HG02840 (cell line): Measurements from ENCODE around the gene PRDM16.

ENCODE experiments used
- ATAC-seq: cut with Tn5 transposase; IDR thresholded peaks from one replicate; pipeline ENCODE4 v1.9.1; 2021; ENCODE audit warnings: mild to moderate bottlenecking, moderate library complexity, moderate number of reproducible peaks; ENCODE audit not compliant: unreplicated experiment, low FRiP score

The PRDM16 gene

DNA sequence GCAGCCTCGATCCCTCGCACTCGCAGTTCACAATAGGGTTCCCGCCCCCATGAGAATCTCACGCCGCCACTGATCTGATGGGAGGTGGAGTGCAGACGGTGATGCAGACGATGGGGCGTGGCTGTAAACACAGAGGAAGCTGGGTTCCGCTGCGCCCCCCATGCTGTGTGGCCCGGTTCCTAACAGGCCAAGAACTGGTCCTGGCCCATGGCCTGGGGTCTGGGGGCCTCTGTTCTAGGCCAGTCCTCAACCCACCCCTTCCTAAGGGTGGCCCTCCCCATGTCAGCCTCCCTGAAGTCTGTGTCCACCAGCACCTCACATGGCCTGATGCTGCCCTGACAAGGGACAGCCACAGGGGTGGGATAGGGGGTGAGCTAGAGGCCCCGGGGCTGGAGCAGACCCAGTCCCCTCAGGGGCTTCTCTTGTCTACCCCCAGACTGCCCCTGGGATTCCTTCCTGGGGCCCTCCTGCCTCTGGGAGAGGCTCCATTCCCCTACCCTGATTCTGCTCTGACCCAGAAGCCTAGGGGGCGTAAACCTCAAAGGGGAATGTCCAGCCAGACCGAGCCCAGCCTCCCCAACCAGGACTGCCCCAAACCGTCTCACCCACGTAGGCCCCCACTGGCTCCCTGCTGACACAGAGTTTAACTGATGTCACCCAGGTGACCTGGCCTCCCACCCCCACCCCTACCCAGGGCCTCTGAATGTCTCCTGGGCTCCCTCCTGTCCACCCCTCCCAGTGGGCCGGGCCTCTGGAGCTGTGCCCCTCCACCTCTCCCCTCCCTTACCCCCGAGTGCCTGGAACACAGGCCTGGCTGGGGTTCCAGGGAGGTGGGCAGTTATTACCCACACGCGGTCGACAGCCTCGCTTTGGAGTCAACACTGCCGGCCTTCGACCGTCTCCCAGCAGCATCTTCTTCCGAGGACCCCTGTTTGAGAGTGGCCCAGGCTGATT lies 370.6 kb downstream of the PRDM16 start:
- no peak for ATAC-seq

- ATAC-seq: no peak
These were observed 371.3 kb downstream of the PRDM16 start for GRCh38 chr1:3440300-3440681.

DNA sequence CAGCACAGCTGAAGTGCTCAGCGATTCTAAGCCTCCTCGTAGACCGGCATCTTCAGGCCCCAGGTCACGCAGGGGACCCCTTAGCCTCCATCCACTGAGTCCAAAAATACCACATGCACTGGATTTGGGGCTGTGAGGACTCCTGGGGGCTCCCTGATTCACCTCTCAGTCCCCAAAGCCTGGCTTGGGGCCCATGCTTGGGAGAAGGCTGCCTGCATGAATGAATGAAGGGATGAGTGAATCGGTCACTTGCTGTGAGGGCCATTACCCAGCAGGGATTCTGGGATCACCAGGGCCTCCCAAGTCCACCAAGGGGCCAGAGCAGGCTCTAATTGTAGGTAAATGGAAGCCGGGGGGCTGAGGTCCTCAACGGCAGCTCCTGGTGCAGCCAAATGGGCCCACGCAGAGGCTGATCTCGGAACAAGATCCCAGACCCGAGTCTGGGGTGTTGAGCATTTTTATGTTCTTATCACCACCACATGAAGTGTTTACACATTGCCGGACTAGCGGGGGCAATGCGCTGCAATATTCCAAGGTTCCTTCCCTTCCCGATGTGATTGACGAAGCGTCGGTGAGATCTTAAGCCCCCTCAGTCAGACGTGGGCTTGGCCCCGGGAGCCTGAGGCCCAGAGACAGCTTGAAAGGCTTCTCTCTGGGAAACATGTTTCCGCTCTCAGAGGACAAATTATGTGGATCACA lies 371.9 kb downstream of the PRDM16 start:
- no peak for ATAC-seq

GRCh38 chr1:3441410-3441847 lies 372.4 kb downstream of the PRDM16 start:
- no peak for ATAC-seq

DNA sequence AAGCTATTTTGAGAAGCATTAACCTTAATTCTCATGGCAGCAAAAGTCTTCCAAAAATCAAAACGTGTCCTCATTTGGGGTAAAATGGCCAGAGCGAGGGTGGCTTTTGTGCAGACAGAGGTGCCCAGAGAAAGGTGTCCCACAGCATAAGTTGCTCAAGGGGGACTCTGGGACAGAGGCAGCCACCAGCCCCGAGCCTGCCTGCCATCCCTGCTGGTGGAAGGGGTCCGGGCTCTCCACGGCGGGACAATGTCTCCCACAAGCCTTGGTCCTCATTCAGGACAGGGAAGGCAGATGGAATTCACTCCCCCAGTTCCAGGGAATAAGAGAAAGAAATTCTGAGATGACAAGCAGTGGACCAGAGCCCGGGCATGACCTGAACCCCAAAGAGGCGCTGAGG lies 372.9 kb downstream of the PRDM16 start:
- no peak for ATAC-seq

DNA sequence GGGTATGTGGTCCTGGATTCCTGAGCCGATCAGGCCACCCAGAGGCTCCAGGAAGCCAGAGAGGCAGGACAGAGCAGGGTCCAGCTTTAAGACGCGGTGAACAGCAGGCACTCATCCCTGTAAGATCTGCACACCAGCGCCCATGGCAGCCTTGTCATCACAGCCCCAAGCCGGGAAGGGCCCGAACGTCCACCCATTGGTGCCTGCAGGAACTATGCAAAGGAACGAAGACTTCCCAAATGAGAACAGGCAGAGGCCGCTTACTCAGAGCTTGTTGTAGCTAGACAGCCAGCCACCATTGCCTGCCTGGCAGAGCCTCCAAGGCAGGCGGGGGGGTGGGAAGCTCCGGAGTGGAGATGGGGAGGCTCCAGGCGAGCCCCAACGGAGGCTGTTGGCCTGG lies 373.3 kb downstream of the PRDM16 start:
- no peak for ATAC-seq

DNA sequence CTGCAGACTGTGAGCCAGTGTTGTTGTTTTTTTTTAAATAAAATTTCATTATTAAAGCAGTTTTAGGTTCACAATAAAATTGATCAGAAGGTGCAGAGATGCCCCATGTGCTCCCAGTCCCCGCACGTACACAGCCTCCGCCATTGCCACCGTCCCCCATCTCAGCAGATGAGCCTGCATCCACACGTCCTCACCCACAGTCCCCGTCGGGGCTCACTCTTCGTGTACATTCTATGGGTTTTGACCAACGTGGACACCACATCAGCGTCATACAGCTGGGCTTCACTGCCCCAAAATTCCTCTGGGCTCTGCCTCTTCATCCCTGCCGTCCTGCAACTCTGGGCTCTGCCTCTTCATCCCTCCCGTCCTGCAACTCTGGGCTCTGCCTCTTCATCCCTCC lies 373.9 kb downstream of the PRDM16 start:
- ATAC-seq: no peak

DNA sequence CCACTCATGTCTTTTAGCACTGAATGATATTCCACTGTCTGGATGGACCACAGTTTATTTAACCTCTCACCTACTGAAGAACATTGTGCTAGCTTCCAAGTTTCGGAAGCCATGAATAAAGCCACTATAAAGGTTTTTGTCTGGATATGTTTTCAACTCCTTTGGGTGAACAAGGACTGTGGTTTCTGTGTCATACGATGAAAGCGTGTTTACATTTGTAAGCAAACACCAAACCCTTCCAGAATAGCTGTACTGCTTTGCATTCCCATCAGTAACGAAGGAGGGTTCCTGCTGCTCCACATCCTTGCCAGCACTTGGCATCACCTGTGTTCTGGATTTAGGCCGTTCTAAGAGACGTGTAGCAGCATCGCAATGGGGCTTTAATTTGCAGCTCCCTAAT lies 374.8 kb downstream of the PRDM16 start:
- no peak for ATAC-seq

GRCh38 chr1:3444298-3444697 lies 375.3 kb downstream of the PRDM16 start:
- no peak for ATAC-seq

DNA sequence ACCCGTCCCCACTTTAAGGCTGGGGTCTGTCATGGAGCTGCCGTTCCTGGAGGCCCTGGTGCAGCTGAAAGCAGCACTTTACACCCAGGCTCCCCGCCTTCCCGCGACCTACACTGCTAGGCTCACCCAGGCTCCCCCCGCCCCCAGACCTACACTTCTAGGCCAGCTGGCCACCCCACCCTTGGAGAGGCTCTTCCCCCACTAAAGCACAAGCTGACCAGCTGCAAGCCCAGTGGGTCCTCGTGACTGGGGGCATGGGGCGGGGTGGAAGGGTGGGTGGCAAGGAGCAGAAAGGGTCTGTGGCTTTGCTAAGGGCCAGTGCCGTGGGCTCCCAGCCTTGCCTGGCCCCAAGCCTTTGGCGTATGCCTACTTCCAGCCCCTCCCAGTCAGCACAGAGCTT lies 375.7 kb downstream of the PRDM16 start:
- ATAC-seq: no peak

GRCh38 chr1:3450202-3450863 lies 381.3 kb downstream of the PRDM16 start:
- ATAC-seq: no peak

DNA sequence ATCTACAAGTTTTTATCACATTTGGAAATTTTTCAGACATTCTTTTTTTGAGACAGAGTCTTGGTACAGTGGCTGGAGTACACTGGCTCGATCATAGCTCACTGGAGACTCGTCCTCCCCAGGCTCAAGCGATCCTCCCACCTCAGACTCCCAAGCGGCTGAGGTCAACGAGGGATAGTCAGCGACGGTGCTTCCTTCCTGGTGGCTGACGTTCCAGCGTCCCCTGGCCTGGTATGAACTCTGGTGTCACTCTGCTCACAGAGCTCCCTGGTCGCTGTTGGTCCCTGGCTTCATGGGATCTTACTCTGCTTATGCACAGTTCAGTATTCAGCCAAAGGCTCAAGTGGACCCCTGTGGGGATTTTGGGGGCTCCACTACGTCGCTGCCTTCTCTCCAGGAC lies 382.0 kb downstream of the PRDM16 start:
- ATAC-seq: no peak

GRCh38 chr1:3451994-3452865 lies 383.2 kb downstream of the PRDM16 start:
- no peak for ATAC-seq

DNA sequence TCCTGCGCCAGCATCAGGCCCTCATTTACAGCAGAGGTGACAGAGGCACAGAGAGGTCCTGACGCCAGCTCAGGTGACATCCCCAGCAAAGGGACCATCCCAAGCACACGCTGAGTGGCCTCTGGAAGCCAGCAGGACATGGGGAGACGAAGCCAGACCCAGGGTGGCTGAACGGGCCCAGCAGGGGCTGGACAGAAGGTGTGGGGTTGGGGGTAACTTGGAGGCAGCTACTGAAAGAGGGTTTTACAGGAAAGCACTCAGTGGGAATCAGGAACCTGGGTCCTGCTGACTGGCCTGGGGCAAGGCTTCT lies 383.8 kb downstream of the PRDM16 start:
- ATAC-seq: no peak

DNA sequence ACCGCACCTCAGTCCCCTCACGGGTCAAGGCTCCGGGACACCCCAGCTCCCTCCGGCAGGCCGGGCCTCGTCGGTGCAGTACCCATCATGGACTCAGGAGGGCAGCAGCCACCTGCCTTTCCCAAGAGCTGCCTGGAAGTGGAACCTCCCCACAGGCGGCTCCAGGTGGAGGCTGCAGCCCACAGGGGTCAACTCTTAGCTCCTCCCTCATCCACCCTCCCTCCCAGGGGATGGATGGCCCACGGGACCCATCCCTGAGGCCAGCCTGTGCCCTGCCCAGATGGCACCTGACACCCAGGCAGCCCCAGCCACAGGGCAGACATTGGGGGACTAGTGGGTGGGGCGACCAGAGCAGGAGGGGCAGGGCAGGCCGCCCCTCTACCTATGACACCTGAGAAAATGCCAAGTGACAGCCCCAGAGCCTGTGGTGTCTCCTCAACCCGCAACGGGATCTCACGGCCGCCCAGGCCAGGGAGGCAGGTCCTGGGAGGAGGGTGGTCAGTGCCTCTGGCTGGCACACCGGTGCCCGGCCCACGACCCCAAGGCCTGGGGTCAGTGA lies 384.3 kb downstream of the PRDM16 start:
- ATAC-seq: no peak

GRCh38 chr1:3453891-3454810 lies 385.1 kb downstream of the PRDM16 start, which contains the start of gene ARHGEF16:
Gene ARHGEF16 (plus strand): TSS chr1:3454665. CDS start chr1:3463085, 8,420 bp downstream.
- ATAC-seq: no peak

- ATAC-seq: no peak
These were observed 386.0 kb downstream of the PRDM16 start for GRCh38 chr1:3454811-3455618.
